NCI-H2171 (cell line): ENCODE measurements around the gene CACNA1H.
"Not testable (repeated sequence)": the region's sequence is repeated elsewhere in the genome, so short reads cannot be mapped to it uniquely, and the experiment has no call there.

ENCODE experiments used
- DNase-seq: peaks from one replicate; lab custom pipeline; 2025; lab: John Stamatoyannopoulos, UW

Gene CACNA1H

DNA sequence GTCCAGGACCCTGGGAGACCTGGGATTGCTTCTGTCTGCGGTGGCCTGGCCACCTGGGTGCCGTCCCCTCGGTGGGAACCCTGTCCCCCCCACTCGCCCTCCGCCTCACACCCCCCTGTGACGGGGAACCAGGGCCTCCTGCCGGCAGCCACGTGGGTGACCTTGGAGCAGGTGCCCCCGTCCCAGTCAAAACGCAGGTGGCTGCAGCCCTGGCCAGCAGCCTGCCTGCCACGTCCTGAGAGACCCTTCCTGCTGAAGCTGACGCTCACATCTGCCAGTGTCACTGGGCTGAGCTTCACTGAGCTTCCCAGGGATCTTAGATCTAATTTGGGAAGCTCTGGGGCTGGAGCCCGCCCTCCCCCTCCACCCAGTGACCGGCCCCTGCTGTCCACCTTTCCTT lies 73.8 kb downstream of the CACNA1H start:
- DNase-seq, result not testable (repeated sequence)

DNA sequence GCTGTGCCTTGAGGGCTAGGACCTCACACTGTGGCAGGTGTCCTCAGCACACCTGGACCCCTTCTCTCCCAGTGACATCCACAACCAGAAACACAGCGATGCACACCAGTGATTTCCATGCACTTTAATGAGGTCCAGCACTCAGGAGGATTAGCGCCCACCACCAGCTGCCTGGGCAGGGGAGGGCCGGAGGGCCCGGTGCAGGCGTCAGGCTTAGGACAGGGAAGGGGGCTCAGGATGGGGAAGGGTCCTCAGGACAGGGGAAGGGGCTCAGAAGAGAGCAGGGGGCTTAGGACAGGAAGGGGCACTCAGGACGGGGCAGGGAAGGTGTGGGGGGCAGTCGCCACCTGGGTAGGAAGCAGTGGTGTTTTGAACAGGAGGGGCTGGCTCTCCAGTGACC lies 75.3 kb downstream of the CACNA1H start:
- DNase-seq, result not testable (repeated sequence)

DNA sequence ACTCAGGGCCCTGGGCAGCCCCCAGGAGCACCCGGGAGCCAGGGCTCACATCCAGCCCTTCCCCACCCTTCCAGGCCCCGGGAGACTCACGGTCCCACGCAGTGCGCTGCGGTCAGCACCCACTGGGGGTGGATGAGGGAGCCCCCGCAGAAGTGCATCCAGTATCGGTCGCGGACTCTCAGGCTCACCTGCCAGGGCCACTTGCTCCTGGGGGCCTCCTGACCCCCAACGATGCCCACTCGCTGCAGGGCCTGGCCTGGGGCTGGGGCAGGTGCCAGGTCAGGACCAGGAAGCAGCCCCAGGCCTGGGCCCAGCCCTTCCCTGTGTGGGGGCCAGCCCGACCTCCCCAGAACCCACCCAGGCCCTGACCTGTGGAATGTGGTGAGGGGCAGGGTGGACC lies 76.6 kb downstream of the CACNA1H start:
- DNase-seq, result not testable (repeated sequence)

DNA sequence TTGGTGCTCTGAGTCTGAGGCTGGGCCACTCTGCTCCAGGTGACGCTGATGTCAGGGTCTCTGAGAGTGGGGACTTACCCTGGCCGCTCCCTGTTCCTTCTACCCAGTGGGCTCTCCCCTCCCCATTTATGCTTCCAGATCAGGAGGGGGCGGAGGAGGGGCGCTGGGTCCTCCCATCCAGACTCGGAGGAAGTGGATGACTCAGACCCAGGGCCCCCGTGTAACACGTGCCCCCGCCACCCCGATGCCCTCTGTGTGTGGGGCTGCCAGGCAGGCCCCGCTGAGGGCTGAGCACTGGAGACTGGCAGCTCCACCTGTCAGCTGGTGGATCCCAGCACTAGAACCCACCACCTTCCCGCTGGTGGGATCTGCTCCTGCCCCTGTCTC lies 77.2 kb downstream of the CACNA1H start, which contains the start of gene TPSB2:
TSS of gene TPSB2 (minus strand) at position 101 of the 387 bp plus-strand sequence. CDS start 233 bp downstream, outside the sequence.
- DNase-seq, result not testable (repeated sequence)

DNA sequence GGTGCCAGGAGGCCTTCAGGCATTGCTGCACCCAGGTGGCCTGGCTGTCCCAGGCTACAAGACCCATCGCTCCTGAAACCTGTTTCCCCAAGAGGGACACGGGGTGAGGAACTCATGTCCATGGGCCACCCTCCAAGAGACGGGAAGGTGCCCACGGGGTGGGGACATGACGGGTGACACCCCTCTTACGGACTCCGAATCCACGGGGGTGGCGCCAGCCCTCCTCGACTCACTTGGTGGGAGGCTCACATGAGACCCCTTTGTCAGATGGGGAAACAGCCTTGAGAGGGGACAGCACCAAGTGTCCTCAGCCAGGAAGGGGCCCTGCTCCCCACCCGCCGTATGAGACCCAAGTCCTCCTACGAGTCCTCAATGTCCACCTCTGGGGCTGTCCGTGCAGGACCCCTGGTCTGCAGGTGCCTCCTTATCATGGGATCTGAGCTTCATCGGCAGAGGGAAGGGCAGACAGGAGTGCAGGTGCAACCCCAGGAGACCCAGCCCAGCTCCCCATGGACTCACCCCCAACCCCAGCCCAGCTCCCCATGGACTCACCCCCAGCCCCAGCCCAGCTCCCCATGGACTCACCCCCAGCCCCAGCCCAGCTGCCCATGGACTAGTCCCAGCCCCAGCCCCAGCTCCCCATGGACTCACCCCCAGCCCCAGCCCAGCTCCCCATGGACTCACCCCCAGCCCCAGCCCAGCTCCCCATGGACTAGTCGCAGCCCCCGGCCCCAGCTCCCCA lies 77.7 kb downstream of the CACNA1H start:
- not testable (repeated sequence) for DNase-seq

DNA sequence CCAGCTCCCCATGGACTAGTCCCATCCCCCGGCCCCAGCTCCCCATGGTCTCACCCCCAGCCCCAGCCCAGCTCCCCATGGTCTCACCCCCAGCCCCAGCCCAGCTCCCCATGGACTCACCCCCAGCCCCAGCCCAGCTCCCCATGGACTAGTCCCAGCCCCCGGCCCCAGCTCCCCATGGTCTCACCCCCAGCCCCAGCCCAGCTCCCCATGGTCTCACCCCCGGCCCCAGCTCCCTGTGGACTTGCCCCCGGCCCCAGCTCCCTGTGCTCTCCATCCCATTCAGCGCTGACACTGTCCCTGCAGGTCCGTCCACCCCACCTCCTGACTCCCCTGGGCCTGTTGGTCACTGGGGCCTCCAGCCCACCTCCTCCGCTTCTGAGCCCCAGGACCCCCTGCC lies 78.4 kb downstream of the CACNA1H start:
- DNase-seq, result not testable (repeated sequence)

DNA sequence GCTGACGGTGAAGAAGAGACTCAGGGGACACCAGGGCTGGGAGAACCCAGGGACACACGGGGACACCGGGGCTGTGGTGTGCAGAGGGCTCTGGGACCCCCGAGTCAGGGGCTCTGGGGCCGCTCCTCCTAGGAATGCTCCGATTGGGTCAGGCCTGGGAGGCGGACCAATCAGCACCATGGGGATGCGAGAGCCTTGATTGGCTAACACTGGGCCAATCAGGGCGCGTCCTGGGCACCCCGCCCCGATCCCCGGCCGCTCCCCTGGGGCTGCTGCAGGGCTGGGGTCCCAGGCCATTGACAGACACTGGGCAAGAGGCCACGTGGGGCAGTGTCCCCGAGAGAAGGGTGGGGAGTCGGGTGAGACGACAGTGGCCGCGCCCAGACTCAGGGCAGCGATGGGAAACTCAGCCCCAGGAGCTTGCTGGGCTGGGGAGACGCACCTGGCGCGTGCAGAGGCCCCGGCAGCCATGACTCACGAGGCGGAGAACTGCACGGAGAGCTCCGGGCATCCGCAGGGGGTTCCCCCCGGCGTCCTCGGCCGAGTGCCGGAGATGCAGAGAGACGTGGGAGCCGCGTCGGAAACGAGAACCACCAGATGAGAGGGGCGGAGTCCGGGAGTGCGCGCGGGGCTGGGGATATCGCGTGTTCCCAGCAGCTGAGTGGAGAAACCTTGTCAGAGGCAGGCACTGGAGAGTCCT lies 79.3 kb downstream of the CACNA1H start:
- not testable (repeated sequence) for DNase-seq

DNA sequence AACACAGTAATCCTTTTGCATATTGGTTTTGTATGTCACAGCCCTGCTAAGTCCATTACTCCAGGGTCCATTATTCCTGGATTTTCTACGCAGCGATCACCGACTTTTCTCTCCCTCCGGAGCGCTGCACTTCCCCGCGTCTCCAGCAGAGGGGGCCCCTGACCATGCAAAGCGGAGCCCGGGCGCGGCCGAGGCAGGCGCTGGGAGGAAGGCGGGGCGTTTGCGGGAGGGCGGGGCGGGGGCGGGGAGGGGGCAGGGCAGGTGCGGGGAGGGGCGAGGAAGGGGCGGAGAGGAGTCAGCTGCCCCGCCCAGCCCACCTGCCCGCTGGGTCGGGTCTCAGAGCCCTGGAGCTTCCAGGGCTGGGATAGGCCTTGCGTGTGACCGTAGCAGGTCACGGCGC lies 83.8 kb downstream of the CACNA1H start:
- DNase-seq, result not testable (repeated sequence)

DNA sequence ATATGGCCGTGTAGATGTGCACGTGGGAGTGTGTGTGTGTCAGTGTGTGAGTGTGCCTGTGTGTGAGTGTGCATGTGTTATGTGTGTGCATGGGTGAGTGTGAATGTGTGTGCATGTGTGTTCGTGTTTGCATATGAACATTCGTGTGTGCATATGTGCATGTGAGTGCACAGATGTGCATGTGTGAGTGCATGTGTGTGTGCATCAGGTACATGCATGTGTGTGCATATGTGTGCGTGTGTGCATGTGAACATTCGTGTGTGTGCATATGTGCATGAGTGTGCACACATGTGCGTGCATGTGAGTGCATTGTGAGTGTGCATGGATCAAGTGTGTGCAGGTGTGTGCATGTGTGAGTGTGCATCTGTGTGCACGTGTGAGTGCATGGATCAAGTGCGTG lies 85.1 kb downstream of the CACNA1H start:
- DNase-seq, result no peak

DNA sequence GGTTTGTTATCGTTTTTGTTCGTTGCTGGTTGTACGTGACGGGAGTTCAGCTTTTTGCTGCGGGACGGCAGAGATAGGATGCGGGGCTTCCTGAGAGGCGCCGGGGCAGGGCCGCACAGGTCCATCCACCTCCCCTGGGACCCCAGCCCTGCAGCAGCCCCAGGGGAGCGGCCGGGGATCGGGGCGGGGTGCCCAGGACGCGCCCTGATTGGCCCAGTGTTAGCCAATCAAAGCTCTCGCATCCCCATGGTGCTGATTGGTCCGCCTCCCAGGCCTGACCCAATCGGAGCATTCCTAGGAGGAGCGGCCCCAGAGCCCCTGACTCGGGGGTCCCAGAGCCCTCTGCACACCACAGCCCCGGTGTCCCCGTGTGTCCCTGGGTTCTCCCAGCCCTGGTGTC lies 86.0 kb downstream of the CACNA1H start:
- DNase-seq, result not testable (repeated sequence)

DNA sequence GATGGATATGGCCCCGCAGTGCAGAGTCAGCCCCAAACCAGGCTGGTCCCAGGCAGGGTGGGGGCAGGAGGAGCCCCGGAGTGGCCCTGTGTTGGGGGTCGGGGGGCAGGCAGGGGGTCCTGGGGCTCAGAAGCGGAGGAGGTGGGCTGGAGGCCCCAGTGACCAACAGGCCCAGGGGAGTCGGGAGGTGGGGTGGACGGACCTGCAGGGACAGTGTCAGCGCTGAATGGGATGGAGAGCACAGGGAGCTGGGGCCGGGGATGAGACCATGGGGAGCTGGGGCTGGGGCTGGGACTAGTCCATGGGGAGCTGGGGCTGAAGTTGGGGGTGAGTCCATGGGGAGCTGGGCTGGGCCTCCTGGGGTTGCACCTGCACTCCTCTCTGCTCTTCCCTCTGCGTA lies 86.7 kb downstream of the CACNA1H start:
- not testable (repeated sequence) for DNase-seq

DNA sequence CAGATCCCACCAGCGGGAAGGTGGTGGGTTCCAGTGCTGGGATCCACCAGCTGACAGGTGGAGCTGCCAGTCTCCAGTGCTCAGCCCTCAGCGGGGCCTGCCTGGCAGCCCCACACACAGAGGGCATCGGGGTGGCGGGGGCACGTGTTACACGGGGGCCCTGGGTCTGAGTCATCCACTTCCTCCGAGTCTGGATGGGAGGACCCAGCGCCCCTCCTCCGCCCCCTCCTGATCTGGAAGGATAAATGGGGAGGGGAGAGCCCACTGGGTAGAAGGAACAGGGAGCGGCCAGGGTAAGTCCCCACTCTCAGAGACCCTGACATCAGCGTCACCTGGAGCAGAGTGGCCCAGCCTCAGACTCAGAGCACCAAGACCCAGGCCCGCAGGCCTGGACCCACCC lies 87.5 kb downstream of the CACNA1H start, which contains the start of gene TPSAB1:
TSS of gene TPSAB1 (plus strand) at position 270 of the 400 bp plus-strand sequence. CDS start 234 bp downstream, outside the sequence.
- not testable (repeated sequence) for DNase-seq

DNA sequence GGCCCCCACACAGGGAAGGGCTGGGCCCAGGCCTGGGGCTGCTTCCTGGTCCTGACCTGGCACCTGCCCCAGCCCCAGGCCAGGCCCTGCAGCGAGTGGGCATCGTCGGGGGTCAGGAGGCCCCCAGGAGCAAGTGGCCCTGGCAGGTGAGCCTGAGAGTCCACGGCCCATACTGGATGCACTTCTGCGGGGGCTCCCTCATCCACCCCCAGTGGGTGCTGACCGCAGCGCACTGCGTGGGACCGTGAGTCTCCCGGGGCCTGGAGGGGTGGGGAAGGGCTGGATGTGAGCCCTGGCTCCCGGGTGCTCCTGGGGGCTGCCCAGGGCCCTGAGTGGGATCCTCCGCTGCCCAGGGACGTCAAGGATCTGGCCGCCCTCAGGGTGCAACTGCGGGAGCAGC lies 88.2 kb downstream of the CACNA1H start:
- DNase-seq, result not testable (repeated sequence)

DNA sequence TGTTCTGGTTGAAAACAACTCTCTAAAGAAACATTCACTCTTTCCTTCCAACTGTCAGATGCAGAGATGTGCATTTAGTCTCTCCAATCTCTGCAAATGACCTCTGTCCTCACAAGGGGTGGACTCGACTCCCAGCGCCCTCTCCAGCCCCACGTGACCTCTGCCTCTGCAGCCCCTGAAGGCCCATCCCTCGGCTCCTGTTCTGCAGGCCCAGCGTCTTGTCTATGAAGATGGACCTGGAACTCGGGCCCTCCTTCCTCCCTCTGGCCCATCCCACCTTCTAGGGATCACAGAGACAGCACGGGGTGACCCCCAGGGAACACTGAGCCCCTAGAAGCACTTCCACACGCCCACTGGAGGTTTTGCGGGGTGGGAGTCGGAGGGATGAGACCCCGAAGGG lies 90.5 kb downstream of the CACNA1H start:
- not testable (repeated sequence) for DNase-seq

DNA sequence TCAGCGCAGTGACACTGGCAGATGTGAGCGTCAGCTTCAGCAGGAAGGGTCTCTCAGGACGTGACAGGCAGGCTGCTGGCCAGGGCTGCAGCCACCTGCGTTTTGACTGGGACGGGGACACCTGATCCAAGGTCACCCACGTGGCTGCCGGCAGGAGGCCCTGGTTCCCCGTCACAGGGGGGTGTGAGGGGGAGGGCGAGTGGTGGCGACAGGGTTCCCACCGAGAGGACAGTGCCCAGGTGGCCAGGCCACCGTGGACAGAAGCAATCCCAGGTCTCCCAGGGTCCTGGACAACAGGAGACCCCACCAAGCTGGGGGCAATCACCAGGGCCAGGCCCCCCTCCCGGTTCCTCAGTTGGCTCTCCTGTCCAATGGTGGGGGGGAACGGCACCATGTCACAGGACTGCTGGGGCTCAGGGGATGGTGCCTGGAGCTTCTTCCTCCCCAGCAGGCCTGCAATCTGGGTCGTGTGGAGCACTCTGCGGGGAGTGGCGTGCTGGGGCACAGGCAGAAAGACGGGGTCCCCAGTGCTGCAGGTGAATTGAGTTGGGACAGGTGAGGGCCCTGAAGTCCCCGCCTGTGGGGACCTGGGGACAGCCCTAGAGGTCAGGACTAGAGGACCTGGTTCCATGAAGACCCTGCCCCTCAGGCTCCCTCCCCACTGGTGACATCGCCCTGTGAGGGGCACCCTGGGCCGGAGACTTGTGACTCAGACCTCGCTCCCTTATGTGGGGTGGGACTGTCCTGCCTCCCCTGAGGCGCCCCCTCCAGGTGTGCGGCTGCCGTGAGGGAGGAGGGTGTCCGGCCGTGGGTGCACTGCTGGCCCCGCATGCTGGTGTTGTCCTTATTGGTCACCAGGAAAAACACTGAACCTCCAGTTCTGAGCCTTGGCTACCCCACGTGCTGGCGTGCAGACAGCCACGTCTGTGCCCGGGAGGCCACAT lies 91.3 kb downstream of the CACNA1H start:
- DNase-seq, result not testable (repeated sequence)

DNA sequence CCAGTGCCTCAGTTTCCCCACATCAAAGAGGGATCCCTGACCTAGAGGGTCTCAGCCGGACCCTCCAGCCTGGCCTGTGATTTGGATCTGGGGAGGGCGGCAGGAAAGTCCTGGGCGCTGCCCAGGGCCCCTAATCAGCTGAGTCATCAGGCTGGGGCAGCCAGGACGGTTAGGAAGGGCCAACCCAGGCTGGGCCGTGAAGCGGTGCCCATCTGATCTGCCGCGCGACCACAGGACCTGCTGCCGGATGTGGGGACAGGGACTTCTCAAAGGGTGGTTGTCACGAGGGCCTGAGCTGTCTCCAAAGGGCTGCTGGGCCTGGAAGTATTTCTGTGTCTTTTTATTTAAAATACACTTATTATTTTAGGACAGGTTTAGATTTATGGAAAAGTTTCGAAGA lies 92.0 kb downstream of the CACNA1H start:
- no peak for DNase-seq

DNA sequence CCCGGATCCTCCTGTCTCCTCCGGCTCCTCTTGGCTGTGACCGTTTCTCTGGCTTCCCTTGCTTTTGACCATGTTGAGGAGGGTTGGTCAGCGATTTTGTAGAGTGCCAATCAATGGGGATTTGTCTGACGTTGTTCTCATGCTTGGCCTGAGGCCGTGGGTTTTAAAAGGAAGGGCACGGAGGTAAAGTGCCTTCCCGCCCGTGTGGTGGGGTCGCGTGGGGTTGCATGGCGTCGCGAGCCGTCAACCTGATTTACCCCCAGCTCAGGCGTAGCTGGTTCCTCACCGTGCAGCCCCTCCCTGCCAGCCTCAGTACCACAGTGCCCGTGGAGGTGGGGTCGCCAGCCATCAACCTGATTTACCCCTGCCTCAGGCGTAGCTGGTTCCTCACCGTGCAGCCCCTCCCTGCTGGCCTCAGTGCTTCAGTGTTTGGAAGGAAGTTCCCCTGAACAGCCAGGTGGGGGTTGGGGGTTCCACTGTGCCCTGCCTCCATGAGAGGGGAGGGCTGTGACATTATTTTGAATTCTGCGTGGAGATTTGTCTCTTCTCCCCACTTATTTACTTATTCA lies 92.6 kb downstream of the CACNA1H start:
- DNase-seq, result no peak

DNA sequence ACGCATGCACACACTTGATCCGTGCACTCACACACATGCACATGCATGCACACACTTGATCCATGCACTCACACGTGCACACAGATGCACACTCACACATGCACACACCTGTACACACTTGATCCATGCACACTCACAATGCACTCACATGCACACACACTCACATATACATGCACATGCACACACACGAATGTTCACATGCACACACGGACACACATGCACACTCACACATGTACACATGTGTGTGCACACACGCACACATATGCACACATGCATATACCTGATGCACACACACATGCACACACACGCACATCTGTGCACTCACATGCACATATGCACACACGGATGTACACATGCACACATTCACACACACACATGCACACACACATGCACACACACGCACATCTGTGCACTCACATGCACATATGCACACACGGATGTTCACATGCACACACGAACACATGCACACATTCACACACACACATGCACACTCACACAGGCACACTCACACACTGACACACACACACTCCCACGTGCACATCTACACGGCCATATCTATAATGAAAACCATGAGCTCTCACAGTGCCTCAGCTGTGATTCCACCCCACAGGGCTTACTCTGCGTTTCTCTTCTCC lies 95.1 kb downstream of the CACNA1H start:
- not testable (repeated sequence) for DNase-seq

DNA sequence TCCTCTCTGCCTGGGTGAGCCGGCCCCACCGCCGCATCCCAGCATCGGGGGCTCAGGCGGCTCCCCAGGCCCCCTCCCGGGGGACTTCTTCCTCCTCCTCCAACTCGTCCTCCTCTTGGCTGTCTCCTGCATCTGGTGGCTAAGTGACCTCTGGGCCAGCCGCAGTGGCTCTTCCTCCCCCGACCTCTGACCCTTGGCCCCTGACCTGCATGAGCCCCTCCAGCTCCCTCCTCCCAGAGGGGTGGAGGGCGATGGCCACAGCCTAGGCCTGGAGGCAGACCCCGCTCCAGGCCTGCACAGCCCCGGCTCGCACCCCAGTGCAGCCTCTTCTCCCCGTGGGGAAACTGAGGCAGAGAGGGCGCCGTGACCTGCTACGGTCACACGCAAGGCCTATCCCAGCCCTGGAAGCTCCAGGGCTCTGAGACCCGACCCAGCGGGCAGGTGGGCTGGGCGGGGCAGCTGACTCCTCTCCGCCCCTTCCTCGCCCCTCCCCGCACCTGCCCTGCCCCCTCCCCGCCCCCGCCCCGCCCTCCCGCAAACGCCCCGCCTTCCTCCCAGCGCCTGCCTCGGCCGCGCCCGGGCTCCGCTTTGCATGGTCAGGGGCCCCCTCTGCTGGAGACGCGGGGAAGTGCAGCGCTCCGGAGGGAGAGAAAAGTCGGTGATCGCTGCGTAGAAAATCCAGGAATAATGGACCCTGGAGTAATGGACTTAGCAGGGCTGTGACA lies 96.3 kb downstream of the CACNA1H start:
- not testable (repeated sequence) for DNase-seq

DNA sequence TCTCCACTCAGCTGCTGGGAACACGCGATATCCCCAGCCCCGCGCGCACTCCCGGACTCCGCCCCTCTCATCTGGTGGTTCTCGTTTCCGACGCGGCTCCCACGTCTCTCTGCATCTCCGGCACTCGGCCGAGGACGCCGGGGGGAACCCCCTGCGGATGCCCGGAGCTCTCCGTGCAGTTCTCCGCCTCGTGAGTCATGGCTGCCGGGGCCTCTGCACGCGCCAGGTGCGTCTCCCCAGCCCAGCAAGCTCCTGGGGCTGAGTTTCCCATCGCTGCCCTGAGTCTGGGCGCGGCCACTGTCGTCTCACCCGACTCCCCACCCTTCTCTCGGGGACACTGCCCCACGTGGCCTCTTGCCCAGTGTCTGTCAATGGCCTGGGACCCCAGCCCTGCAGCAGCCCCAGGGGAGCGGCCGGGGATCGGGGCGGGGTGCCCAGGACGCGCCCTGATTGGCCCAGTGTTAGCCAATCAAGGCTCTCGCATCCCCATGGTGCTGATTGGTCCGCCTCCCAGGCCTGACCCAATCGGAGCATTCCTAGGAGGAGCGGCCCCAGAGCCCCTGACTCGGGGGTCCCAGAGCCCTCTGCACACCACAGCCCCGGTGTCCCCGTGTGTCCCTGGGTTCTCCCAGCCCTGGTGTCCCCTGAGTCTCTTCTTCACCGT lies 100.9 kb downstream of the CACNA1H start:
- DNase-seq, result not testable (repeated sequence)
